Fibroblast of lung (primary cell): ENCODE results near the gene LIMK2. TPM values are rescaled to one million over a fixed set of nuclear protein-coding genes. Genes with fewer than 3 reads are reported as not detected.

Experiments
- DNase-seq, 2 donors: peaks; one replicate each; pipeline versions ENCODE4 v3.0.0 to v3.0.0-alpha.2; 2010; ENCODE audit warnings: low read depth in 2 of 2
- H2AFZ ChIP-seq: 2 replicates; pipeline ENCODE4 v1.5.1; 2012; ENCODE audit warnings: low read length, control low read depth, inconsistent platforms
- H3K27ac ChIP-seq: 2 replicates; pipeline ENCODE4 v1.5.1; 2011; ENCODE audit warnings: low read length, control low read depth; ENCODE audit not compliant: insufficient read depth
- H3K27me3 ChIP-seq: 2 replicates; pipeline ENCODE4 v1.5.1; 2011; ENCODE audit warnings: mild to moderate bottlenecking, low read length; ENCODE audit not compliant: control insufficient read depth, insufficient read depth
- H3K36me3 ChIP-seq: 2 replicates; pipeline ENCODE4 v1.5.1; 2011; ENCODE audit warnings: low read length; ENCODE audit not compliant: control insufficient read depth, insufficient read depth
- H3K4me1 ChIP-seq: 2 replicates; pipeline ENCODE4 v1.5.1; 2011; ENCODE audit warnings: low read length; ENCODE audit not compliant: control insufficient read depth, insufficient read depth; ENCODE audit errors: extremely low read depth
- H3K4me2 ChIP-seq: 2 replicates; pipeline ENCODE4 v1.5.1; 2011; ENCODE audit warnings: low read length, control low read depth; ENCODE audit not compliant: insufficient read depth; ENCODE audit errors: extremely low read depth
- H3K4me3 ChIP-seq, 4 experiments: fragments of 200-600 bp in 1 of 4; sonication (generic) in 1 of 4; replicated peaks in 1 of 4; 2 replicates each; pipeline ENCODE4 v1.5.1; 2011 to 2016; ENCODE audit warnings: low read length in 4 of 4, low read depth in 3 of 4, mild to moderate bottlenecking in 3 of 4, control low read depth in 2 of 4, inconsistent platforms in 1 of 4, mixed read lengths in 1 of 4; ENCODE audit not compliant: insufficient read depth in 1 of 4; ENCODE audit errors: control extremely low read depth in 1 of 4
- H3K79me2 ChIP-seq: 2 replicates; pipeline ENCODE4 v1.5.1; 2012; ENCODE audit warnings: mild to moderate bottlenecking, low read length, inconsistent platforms; ENCODE audit not compliant: control insufficient read depth, insufficient read depth
- H3K9ac ChIP-seq: 2 replicates; pipeline ENCODE4 v1.5.1; 2011; ENCODE audit warnings: mild to moderate bottlenecking, low read length, control low read depth; ENCODE audit not compliant: insufficient read depth
- H3K9me3 ChIP-seq: 2 replicates; pipeline ENCODE4 v1.5.1; 2012; ENCODE audit warnings: low read depth, low read length; ENCODE audit not compliant: control insufficient read depth, insufficient read depth
- H4K20me1 ChIP-seq: 2 replicates; pipeline ENCODE4 v1.5.1; 2011; ENCODE audit warnings: low read length; ENCODE audit not compliant: control insufficient read depth, insufficient read depth; ENCODE audit errors: extremely low read depth
- CTCF ChIP-seq, 2 donors: IDR thresholded peaks in 1 of 2; conservative IDR thresholded peaks in 1 of 2; 1 replicate in 1 of 2; 2 replicates in 1 of 2; pipeline ENCODE4 v1.5.1; 2011 to 2012; ENCODE audit warnings: low read length in 2 of 2, control low read depth in 1 of 2, inconsistent platforms in 1 of 2, low read depth in 1 of 2, mild to moderate bottlenecking in 1 of 2
- EZH2 ChIP-seq: IDR thresholded peaks from 2 replicates; pipeline ENCODE4 v1.5.1; 2012; ENCODE audit warnings: low read length, control low read depth, mild to moderate bottlenecking; ENCODE audit errors: missing control alignments
- polyA plus RNA-seq, 2 donors: library from polyadenylated mRNA; depleted of rRNA in 1 of 2; stranded (reverse) in 1 of 2; unstranded in 1 of 2; fragments of >200 nt; gene quantifications; 2 replicates each; pipeline ENCODE4 v1.2.1, GENCODE V29; 2011 to 2012; ENCODE audit warnings: missing spikeins in 1 of 2
- total RNA-seq: library from RNA; depleted of rRNA; stranded (reverse); fragments of >200 nt; gene quantifications from 2 replicates; pipeline ENCODE4 v1.2.1, GENCODE V29; 2014

Gene LIMK2
- total and polyA plus RNA-seq, 2 donors (not counting 1 experiment from before 2014, with no cell fraction given) = 3.4 to 20.0 TPM

GRCh38 chr22:31276426-31277167, 64.5 kb downstream of the LIMK2 start:
- Histone ChIP-seq H3K27ac (no peak overlapping the region), H3K27me3 (no peaks in the 10 kb centered on the region), H3K9ac (no peak overlapping the region), H3K79me2 (no peaks in the 10 kb centered on the region), H3K9me3 (no peaks in the 10 kb centered on the region), H3K4me2 (no peak overlapping the region), H3K4me1 (no peaks in the 10 kb centered on the region), H3K4me3 (no peak overlapping the region), H3K36me3 (peaks cover 16% of the 10 kb centered on the region), H2AFZ (no peak overlapping the region), H4K20me1 (no peaks in the 10 kb centered on the region)
- TF ChIP-seq CTCF (conservative IDR thresholded peaks at IDR 0.05 in 1 of 2, IDR thresholded peaks at IDR 0.05 in 1 of 2; ENCODE audit: low read depth in 1 of 2, low read length in 2 of 2) = no peak
- no peak for TF ChIP-seq EZH2
- DNase-seq = no peak

- Histone ChIP-seq H3K9me3 (no peaks in the 10 kb centered on the region), H3K4me3 (no peak overlapping the region), H4K20me1 (no peaks in the 10 kb centered on the region), H2AFZ (no peak overlapping the region), H3K36me3 (peaks cover 13% of the 10 kb centered on the region), H3K27ac (no peak overlapping the region), H3K27me3 (no peaks in the 10 kb centered on the region), H3K4me2 (no peak overlapping the region), H3K4me1 (no peaks in the 10 kb centered on the region), H3K79me2 (no peaks in the 10 kb centered on the region), H3K9ac (no peak overlapping the region)
- DNase-seq = no peak
- no peak for TF ChIP-seq EZH2
- TF ChIP-seq CTCF (conservative IDR thresholded peaks at IDR 0.05 in 1 of 2, IDR thresholded peaks at IDR 0.05 in 1 of 2; ENCODE audit: low read depth in 1 of 2, low read length in 2 of 2) = no peak
Observed at GRCh38 chr22:31277741-31278140, 65.6 kb downstream of the LIMK2 start.

GRCh38 chr22:31278151-31278621, 66.1 kb downstream of the LIMK2 start:
- H4K20me1 ChIP-seq = no peaks in the 10 kb centered on the region
- H2AFZ ChIP-seq = no peak overlapping the region
- no peaks in the 10 kb centered on the region for H3K27me3 ChIP-seq
- no peak for DNase-seq
- no peak overlapping the region for H3K9ac ChIP-seq
- TF ChIP-seq EZH2 = no peak
- no peak for TF ChIP-seq CTCF (conservative IDR thresholded peaks at IDR 0.05 in 1 of 2, IDR thresholded peaks at IDR 0.05 in 1 of 2; ENCODE audit: low read depth in 1 of 2, low read length in 2 of 2)
- H3K4me2 ChIP-seq = no peak overlapping the region
- H3K36me3 ChIP-seq = peaks cover 11% of the 10 kb centered on the region
- no peaks in the 10 kb centered on the region for H3K9me3 ChIP-seq
- no peak overlapping the region for H3K4me3 ChIP-seq
- H3K27ac ChIP-seq = no peak overlapping the region
- H3K4me1 ChIP-seq = no peaks in the 10 kb centered on the region
- H3K79me2 ChIP-seq = no peaks in the 10 kb centered on the region
